ENCODE data around the gene SLCO3A1.

Gene SLCO3A1

DNA sequence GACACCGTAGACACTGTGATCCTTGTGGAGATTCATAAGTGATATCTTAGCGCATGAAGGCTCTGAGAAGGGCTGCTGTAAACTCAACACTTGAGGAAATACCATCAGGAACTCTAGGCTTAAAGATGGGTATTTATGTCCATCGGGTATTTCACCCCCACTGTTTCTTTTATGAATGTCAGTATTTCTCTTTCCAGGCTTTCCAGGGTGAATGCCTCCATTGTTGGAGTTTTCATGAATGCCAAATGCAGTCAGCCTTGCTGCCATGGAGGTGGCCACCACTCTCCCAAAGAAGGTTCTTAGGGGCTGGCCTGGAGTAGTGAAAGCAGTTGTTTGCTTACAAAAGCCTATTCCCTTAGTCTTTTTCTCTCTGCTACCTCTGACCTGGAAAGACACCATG lies 259.2 kb downstream of the SLCO3A1 start:
- DNase-seq (ENCODE audit: low read depth), result no peak
- H3K4me3 ChIP-seq (ENCODE audit: low read length), result no peak overlapping the region
- TF ChIP-seq, protein P1, sequence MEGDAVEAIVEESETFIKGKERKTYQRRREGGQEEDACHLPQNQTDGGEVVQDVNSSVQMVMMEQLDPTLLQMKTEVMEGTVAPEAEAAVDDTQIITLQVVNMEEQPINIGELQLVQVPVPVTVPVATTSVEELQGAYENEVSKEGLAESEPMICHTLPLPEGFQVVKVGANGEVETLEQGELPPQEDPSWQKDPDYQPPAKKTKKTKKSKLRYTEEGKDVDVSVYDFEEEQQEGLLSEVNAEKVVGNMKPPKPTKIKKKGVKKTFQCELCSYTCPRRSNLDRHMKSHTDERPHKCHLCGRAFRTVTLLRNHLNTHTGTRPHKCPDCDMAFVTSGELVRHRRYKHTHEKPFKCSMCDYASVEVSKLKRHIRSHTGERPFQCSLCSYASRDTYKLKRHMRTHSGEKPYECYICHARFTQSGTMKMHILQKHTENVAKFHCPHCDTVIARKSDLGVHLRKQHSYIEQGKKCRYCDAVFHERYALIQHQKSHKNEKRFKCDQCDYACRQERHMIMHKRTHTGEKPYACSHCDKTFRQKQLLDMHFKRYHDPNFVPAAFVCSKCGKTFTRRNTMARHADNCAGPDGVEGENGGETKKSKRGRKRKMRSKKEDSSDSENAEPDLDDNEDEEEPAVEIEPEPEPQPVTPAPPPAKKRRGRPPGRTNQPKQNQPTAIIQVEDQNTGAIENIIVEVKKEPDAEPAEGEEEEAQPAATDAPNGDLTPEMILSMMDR (conservative IDR thresholded peaks at IDR 0.05; ENCODE audit: low read depth, low read length), result no peak

DNA sequence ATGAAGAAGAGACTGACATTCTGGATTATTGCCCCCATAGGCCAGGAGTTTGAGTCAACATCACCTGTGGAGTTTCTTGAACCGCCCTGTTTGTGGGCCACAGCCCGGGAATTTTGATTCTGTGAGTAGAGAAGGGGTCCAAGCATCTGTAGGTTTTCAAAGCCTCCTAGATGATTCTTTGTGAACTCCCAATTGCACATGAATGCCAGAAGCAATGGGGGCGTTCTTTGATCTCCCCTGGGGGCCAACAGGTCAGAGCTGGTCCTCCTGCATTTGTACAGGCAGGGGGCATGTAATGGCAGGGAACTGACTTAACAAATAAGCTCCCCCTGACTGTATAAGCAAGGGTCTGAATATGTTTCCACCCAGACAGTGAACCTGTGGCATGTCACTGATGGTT lies 260.3 kb downstream of the SLCO3A1 start:
- TF ChIP-seq, protein P1 (conservative IDR thresholded peaks at IDR 0.05; ENCODE audit: low read depth, low read length), result no peak
- DNase-seq (ENCODE audit: low read depth), result no peak
- no peak overlapping the region for H3K4me3 ChIP-seq (ENCODE audit: low read length)

DNA sequence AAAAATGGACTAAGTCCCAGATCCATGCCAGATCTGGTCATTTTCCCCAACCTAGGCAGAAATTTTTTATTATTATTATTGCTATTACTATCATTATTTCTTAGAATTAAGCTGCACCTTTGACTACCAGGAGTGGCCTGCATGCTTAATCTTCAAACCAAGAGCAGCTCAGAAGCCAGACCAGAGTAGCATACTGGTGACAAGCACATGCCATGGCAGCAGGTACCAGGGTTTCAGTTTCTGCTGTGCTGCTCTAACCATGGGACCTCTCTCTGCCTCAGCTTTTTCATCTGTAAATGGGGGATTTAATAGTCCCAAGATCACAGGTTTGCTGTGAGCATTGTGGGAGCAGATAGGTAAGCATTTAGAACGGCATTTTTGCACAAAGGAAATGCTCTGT lies 262.3 kb downstream of the SLCO3A1 start:
- DNase-seq (ENCODE audit: low read depth), result no peak
- no peak overlapping the region for H3K4me3 ChIP-seq (ENCODE audit: low read length)
- TF ChIP-seq, protein P1 (conservative IDR thresholded peaks at IDR 0.05; ENCODE audit: low read depth, low read length), result no peak

DNA sequence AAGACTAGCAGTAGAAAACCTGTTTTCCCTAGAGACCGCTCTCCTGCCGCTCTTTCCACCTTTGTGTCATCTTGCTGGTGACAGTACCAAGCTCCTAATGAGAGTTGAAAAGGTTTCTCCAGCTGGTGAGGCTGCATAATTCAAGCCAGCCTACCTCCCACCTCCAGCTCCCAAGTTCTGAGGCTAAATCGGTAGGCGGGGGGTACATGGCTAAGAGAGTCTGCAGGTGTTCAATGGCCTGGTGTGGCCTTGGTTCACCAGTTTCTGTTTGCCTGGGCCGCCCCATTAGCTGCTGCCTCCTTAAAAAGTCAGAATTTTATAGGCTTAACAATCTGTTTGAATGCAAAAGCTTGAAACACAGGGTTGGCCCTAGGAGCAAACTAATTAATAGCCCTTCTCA lies 262.8 kb downstream of the SLCO3A1 start:
- TF ChIP-seq, protein P1 (conservative IDR thresholded peaks at IDR 0.05; ENCODE audit: low read depth, low read length), result no peak
- DNase-seq (ENCODE audit: low read depth), result no peak
- H3K4me3 ChIP-seq (ENCODE audit: low read length), result no peak overlapping the region

DNA sequence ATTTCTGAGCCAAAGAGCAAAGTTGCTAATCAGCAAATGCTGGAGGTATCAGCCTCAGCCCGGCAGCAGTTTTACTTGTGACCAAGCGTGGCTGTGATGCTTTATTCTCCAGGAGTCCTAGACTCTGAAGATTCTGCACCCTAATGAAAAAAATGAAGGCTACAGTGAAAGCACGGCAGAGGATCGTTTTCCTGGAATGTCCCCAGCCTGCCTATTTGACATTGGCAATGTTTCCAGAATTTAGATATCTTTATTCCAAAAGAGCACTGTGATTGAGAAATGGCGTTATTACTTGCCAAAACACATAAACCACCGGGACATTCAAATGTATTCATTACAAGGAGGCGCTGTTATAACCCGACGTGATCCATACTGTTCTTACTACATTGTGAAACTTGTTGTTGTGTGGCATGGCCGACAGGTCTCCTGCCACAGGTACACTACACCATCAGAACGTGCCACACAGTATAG lies 263.8 kb downstream of the SLCO3A1 start:
- TF ChIP-seq, protein P1 (conservative IDR thresholded peaks at IDR 0.05; ENCODE audit: low read depth, low read length), result no peak
- no peak for DNase-seq (ENCODE audit: low read depth)
- no peak overlapping the region for H3K4me3 ChIP-seq (ENCODE audit: low read length)

DNA sequence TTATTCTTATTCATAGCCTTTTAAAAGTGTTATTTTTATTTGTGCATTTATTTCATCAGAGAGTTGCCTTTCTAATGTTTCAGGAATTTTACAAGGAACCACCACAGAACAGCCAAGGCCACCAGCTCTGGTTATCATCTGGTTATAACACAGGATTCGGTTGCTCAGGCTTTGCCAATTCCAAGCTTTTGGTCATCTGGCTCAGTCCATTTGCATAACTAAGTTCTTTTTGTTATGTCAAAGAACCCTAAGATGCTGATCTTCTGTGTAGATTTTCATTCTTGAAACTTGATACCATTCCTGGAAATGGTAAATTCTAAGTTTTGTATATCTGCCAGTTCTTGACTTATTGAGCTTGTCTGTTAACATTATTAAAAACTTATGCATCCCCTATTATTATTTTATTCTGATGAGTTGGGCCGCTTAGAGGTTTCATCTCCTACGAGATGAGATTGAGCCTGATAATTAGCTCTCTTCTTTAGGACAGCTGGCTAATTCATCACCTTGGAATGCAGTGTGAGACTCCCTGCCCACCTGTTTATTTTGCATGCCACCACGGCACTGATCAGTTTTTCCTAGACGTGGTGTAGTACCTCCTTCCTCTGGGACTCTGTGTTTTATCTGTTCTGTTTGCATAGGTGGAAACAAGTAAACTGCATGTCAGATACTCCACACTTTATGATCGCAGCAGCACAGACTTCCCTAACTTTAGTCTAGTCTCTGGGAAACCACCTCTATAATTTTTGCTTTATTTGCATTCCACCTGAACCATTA lies 264.8 kb downstream of the SLCO3A1 start:
- no peak overlapping the region for H3K4me3 ChIP-seq (ENCODE audit: low read length)
- no peak for DNase-seq (ENCODE audit: low read depth)
- TF ChIP-seq, protein P1 (conservative IDR thresholded peaks at IDR 0.05; ENCODE audit: low read depth, low read length), result no peak

DNA sequence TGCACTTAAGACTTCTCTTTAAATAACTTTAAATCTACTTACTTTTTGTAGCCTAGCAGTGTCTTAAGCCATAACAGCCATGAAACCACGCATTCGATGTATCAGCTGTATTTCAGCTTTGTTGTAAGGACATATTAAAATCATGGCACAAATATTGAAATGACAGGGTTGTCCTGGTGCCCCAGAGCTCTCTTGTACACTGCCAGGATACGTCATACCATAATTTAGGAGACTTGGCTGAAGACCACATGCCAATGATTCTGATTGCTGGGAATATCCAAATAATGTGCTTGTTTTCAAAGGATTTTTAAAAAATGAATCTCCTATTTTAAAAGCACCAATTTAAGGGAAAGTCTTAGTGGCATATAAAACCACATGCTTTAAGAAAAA lies 265.4 kb downstream of the SLCO3A1 start:
- TF ChIP-seq, protein P1 (conservative IDR thresholded peaks at IDR 0.05; ENCODE audit: low read depth, low read length), result no peak
- no peak for DNase-seq (ENCODE audit: low read depth)
- H3K4me3 ChIP-seq (ENCODE audit: low read length), result no peak overlapping the region

Data from retinal pigment epithelial cell (primary cell).